Fibroblast of skin of right quadriceps (primary cell): ENCODE results near the gene TXNRD3.

Source experiments
- DNase-seq: peaks from one replicate; pipeline ENCODE4 v3.0.0-alpha.2; 2013

Gene TXNRD3

DNA sequence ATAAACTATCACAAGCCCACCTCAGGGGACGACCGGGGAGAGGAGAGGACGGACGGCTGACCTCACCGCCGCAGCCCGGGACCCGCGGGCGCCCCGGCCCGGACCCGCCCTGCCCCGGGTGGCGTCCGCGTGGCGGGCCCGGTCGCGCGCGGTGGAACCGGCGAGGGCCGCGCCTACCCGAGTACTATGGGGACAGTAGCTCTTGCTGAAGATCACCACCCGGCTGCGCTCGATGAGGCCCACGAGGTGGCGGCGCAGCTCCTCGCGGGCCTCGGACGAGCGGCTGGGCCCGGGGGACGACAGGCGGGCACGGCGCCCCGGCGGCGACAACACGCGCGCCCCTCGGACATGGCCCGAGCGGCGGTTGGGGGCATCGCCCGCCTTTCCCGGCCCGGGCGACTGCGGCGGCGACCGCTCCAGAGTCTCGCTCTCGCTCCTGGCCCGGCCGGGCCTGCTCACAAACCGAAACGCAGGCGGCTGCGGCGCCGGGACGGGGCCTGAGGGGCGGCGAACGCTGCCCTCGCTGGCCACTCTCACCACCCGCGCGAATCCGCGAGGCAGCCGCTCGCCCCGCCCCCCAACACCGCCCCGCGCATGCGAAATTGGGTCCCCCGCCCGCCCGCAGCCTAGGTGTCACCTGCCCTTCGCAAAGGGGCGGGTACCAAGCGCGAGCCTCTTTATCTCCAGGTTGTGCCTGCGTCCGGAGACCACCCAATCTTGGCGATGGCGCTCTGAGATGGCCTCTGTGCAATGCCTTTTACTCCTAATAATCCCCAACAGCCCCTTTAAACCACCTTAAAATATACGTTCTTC, at the start of gene TXNRD3:
Gene TXNRD3 (minus strand): TSS at position 554 of the 813 bp plus-strand sequence.
- peak; percentile 58 for DNase-seq

DNA sequence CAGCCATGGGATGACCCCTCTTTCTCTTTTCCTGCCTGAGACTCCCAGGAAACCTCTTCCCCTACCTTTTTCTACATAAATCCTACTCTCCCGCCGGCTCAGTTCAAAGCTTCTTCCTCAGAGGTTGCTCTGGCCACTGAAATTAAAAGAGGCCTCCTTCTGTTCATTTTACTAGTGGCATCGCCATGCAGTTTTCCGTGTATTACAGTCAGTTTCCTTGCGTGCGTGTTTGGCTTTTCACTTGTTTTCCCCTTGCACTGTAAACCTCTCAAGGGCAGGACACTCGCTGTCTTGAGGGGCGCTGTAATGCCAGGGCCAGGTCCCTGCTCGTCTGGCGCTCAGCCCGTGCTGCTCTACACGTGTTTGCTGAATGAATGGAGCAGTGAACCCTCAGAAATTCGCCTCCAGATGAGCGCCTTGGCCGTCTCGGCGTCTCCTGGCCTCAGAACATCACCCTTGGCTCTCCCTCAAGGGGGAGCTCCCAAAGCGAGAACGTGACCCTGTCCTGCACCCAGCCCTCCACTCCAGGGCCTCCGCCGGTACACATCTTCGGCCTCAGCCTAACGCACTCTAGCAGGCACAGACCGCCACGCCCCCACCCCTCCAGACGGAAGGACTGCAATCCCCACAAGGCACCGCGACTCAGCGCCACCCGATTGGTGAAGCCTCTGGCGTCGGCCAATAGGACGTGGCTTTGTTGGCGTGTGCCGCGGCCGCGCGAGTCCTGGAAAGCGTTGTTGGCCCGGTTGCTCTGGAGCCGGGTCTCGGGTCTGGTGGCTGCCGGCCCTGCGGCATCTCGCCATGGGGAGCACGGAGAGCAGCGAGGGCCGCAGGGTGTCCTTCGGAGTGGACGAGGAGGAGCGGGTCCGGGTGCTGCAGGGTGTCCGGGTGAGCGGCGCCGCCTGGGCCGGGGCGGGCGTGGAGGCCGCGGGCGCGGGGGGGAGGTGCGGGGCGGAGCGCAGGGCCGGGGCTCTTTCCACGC, 48.9 kb upstream of the TXNRD3 start, which contains the start of gene CHCHD6:
Gene CHCHD6 (plus strand): TSS at position 729 of the 982 bp plus-strand sequence. CDS start 73 bp downstream, at position 802.
- DNase-seq: peak; percentile 95

- DNase-seq: no peak
These were observed 44.1 kb upstream of the TXNRD3 start for GRCh38 chr3:126699011-126699410.

GRCh38 chr3:126696701-126697267, 41.9 kb upstream of the TXNRD3 start:
- no peak for DNase-seq

- DNase-seq: no peak
These were observed 39.0 kb upstream of the TXNRD3 start for GRCh38 chr3:126693921-126694320.

DNA sequence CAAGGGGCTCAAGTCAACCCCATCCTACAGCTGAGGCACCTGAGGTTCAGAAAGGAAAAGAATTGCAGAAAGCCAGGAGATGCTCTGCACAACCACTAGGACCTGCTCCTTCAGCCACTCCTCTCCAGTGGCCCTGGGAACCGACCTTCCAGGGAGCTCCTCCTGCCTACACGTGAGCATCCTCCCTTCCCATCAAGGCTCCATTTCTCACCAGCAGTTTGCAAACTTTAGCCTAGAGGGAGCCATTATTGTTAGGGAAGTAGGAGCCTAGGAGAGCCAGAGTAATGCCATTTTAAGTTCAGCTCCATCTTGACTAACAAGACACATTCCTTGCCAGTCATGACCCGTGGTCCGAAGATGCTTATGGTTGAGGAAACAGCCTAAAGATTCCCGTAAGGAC, 37.9 kb upstream of the TXNRD3 start:
- DNase-seq: no peak

GRCh38 chr3:126691765-126692164, 36.8 kb upstream of the TXNRD3 start:
- DNase-seq: no peak

DNA sequence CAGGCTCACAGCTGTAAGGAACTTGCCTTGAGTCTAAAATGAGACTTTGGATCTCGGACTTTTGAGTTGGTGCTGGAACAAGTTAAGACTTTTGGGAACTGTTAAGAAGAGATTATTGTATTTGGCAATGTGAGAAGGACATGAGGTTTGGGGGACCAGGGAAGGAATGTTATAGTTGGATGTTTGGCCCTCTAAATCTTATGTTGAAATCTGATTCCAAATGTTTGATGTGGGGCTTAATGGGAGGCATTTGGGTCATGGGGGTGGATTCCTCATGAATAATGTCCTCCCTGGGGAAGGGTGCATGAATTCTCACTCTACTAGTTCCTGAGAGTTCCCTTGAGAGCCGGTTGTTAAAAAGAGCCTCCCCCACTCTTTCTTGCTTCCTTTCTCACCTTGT, 30.6 kb upstream of the TXNRD3 start:
- DNase-seq: peak; percentile 26

GRCh38 chr3:126685021-126685420, 30.1 kb upstream of the TXNRD3 start:
- DNase-seq: no peak

GRCh38 chr3:126684218-126684751, 29.4 kb upstream of the TXNRD3 start:
- peak; percentile 27 for DNase-seq

DNA sequence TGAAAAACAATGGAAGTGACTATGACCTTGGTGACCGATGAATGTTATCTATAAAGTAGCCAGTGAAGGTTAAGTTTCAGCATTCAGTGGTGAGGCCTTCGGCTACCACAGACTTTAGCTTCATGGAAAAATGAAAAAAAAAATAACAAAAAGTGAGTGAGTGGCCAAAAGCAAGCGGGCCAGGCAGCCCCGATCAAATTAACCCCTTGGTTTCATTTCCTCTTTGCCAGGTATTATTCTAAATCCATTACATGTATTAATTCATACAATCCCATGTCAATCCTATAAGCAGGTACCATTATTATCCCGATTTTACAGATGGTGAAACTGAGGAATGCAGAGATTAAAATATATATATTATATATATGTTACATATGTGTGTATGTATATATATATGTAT, 28.1 kb upstream of the TXNRD3 start:
- DNase-seq: no peak

- DNase-seq: no peak
These were observed 27.1 kb upstream of the TXNRD3 start for GRCh38 chr3:126682009-126682408.

DNA sequence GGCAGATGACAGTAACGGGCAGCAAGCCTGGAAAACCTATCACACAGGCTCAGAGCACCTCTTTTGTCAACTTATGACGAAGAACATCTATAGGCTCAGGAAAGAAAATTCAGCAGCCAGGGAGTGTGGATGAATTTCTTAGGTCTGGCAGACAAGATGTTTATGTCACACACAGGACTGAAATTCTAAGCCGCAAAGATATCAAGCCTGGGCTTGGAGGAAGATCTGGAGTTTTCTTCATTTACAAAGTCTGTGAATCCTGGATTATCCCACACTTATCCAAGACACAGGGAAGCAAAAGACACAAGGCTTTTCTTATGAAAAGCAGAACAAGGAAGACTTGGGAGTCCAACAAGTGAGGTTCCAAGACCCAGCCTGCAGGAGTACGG, 25.7 kb upstream of the TXNRD3 start:
- no peak for DNase-seq

DNA sequence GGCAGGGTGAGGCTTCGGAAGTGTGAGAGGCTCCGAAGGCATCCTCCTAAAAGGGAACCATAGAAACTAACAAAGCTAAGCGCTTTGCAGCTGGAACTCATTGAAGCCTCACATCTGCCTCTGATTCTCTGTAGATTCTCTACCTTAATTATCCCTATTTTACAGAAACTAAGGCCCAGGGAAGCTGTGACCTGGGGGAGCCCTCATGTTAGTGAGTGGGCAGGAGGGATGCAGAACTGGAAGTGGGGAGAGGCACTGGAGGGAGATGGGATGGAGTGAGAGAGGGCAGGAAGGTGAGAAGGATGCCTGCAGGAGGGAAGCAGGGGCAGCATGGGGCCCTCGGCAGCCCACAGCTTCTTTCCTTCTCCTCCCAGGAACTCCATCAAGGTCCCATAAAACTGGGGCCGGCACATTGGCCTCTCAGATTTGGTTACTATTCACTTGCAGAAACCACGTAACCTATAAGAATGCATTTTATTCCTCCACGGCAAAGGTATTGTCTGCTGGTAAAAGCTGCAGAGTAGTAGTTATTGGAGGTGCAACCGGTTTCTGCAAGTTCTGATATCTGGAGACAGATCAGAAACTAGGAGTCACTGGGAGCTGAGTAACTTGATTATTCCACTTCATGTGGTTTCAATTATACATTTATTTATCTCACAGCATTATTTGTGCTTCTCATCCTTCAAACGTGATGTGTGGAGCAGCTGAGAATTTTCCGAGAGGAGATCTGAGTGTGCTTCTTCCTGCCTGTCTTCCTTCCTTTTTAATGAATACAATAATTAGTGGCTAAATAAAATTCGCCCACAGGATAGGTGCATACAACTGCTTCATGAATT, 25.1 kb upstream of the TXNRD3 start:
- DNase-seq: peak; percentile 52

GRCh38 chr3:126679318-126679751, 24.4 kb upstream of the TXNRD3 start:
- peak; percentile 69 for DNase-seq

DNA sequence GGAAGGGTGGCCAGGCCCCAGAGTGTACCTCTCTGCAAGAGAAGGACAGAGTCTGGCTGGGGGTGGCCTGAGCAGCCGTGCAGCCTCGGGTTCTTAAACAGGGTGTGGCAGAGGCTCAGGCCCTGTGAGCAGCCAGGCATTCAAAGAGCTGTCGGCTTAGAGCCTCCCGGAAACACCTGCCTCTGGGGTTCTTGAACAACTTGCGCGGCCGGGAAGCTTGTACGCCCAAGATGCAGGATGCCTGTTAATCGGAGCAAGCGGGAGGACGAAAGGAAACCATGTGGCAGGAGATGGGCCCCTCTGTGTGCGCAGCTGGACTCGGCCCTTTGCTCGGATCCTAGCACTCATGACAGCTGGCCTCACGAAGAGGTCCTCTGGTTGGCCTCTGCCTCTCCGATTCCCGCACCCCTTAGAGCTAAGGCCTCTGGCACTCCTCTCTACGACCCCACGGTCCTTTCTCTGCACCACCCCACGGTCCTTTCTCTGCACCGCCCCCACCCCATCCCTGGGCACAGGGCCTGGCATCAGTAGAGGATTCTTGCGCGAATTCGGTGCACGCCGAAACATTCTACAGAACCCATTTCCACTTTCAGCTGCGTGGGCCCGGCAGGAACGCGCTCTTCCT, 23.9 kb upstream of the TXNRD3 start:
- DNase-seq: no peak

- no peak for DNase-seq
These were observed 23.1 kb upstream of the TXNRD3 start for GRCh38 chr3:126677862-126678503.

- DNase-seq: peak; percentile 42
These were observed 22.2 kb upstream of the TXNRD3 start for GRCh38 chr3:126676919-126677705.

GRCh38 chr3:126672741-126673140, 17.8 kb upstream of the TXNRD3 start:
- no peak for DNase-seq

- DNase-seq: no peak
These were observed 17.4 kb upstream of the TXNRD3 start for GRCh38 chr3:126672340-126672739.
